Measurements from ENCODE around the gene TMEM42.
A peak's percentile ranks its signal among the peaks of the same experiment; 100 is the strongest.
"Not testable (repeated sequence)": the region's sequence is repeated elsewhere in the genome, so short reads cannot be mapped to it uniquely, and the experiment has no call there.

The TMEM42 gene

DNA sequence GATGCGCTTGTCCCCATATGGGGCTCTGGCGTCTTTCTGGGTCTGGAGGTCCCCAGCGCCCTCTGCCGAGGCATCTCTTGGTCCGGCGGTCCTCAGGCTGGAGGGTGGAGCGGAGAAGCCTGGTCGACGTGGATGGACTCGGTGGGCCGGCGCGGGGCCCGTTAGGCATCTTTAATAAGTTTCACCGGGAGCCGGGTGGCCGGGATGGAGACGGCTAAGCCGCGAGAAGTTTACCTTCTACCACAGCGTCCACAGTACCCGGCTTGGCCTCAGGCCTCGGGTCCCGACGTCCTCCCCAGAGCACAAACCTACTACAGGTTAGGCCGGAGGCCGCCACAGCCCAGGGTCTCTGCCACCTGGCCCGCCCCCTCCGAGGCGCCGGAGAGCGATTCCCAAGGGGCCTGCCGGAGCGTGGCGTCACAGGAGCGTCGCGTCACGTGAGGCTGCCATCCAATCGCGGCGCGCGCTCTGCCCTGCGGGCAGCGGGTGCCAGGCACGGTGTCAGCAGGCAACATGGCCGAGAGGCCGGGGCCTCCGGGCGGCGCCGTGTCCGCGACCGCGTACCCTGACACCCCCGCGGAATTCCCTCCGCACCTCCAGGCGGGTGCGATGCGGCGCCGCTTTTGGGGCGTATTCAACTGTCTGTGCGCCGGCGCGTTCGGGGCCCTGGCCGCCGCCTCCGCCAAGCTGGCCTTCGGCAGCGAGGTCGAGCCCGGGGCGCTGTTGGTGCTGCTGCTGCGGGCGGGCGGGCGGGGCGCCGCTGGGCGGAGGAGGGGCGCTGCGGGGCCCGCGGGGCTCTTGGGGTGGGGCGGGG, at the start of gene TMEM42:
TSS of gene TMEM42 (plus strand) at position 501 of the 814 bp plus-strand sequence. CDS start at position 514, 13 bp downstream.
- DNase-seq = peak; percentile 89

DNA sequence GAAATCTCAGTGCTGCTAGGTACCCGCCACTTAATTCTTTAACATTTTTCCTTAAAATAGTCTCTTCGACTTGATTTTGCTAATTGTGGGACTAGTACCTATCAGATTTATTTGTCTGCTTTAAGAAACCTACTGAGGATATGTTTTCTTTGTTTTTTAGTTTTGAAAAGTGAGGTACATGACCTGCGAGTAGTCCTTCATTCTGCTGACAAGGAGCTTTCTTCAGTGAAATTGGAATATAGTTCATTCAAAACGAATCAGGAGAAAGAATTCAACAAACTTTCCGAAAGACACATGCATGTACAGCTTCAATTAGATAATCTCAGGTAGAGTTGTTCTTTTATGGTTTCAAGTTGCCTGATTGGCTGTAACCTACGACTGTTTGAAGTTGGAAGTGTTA, 47.0 kb upstream of the TMEM42 start:
- no peak for DNase-seq

- not testable (repeated sequence) for DNase-seq
These were observed 45.4 kb upstream of the TMEM42 start for GRCh38 chr3:44816334-44816733.

- DNase-seq = not testable (repeated sequence)
These were observed 40.5 kb upstream of the TMEM42 start for GRCh38 chr3:44821206-44821605.

- DNase-seq = peak; percentile 85
These were observed 36.3 kb upstream of the TMEM42 start for GRCh38 chr3:44825264-44825925.

- DNase-seq = no peak
These were observed 34.5 kb upstream of the TMEM42 start for GRCh38 chr3:44827196-44827595.

- DNase-seq = no peak
These were observed 30.5 kb upstream of the TMEM42 start for GRCh38 chr3:44831232-44831631.

DNA sequence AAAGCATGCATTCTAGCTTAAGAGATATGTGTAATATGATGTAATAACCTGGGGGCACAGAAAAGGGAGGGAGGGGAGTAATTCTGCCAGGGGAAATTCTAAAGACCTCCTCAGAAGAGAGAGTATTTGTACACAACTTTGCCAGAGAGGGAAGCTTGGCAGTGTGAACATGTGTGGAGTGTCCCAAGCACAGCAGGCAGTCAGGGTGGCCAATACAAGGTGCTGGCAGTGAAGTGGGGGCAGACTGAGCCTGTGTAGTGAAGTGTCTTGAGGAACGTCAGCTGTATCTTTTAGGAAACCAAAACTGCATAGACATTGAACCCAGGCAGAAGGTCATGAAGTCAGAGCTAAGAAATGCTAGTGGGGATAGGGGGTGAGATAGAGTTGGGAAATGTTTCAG, 29.7 kb upstream of the TMEM42 start:
- no peak for DNase-seq

- DNase-seq = no peak
These were observed 28.7 kb upstream of the TMEM42 start for GRCh38 chr3:44832965-44833364.

DNA sequence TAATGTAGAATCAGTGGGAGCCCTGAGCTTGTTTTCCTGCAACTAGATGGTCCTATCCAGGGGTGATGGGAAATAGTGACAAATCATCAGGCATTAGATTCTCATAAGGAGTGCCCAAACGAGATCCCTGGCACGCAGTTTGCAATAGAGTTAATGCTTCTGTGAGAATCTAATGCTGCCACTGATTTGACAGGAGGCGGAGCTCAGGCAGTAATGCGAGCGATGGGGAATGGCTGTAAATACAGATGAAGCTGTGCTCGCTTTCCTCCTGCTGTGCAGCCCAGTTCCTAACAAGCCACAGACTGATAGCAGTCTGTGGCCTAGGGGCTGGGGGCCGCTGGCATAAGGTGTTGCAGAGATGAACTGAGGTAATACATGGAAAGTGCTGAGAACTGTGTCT, 28.3 kb upstream of the TMEM42 start:
- no peak for DNase-seq

DNA sequence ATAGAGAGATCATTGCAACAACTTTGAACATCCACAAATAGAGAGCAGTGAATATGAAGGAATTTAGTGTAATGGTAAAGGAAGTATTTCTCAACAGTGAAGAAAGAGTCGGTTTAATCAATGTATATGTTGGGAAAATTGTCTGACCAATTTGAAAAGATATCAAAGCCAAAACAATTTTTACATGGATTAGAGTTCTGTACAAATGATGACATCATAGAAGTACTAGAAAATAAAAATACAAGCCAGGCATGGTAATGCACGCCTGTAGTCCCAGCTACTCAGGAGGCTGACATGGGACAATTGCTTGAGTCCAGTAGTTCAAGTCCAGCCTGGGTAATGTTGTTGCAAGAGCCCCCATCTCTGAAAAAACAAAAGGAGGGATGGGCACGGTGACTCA, 26.0 kb upstream of the TMEM42 start:
- DNase-seq = no peak

GRCh38 chr3:44842376-44842775, 19.3 kb upstream of the TMEM42 start:
- no peak for DNase-seq

DNA sequence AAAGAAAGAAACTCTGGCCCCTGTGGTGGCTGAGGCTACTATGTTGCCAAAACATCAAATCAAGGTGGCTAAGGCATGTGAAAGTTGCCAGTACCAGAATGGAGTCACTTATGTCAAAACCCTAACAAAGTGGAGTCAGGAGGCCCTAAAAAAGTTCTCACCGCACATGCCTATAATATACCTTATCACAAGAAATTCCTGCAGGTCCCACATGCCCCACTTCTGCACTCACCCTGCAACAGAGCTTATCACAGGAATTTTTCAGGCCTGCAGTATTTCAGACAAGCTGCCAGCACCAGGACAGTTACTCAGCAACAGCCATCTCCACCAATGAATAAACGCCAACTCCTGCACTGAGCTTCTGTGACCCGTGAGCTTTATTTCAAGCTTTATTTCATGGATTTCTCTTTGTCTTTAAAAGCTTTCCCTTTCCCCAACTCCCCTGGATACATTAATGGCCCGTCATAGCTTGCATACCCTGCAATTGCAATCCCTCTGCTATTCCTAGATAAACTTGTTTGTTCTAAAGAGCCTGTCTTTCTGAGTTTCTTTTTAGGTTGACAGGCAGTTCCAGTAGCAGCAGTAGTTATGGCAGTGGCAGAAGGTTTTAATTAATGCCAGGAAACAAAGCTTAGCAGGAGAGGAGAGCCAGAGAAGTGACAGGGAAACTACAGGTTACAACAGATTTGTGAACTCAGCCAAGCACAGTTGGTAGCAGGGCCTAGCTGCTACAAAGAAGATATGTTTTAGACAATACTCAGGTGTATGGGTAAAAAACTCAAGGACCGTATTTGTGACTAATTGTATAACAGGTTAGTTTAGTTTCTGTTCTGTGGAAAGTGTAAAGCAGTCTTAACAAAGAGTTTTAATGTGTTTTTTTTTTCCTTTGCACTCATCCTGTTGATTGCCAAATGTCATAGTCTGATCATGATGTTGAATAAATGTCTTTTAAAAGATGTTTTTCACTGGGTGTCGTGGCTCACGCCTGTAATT, 15.9 kb upstream of the TMEM42 start:
- no peak for DNase-seq

GRCh38 chr3:44848634-44849033, 13.1 kb upstream of the TMEM42 start:
- no peak for DNase-seq

DNA sequence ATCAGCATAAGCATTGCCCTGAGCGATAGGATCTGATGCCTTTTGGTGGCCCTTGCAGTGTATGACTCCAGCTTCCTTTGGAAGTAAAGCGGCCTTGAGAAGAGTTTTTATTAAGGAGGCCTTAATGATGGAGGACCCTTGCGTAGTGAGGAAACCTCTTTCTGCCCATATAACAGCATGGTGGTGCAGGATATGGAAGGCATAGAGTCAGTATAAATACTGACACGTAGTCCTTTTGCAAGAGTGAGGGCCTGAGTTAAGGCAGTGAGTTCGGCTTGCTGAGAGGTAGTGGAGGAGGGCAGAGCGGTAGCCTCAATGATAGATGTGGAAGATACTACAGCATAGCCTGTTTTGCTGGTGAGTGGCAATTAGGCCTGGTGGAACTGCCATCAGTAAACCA, 5.0 kb upstream of the TMEM42 start:
- DNase-seq = not testable (repeated sequence)

DNA sequence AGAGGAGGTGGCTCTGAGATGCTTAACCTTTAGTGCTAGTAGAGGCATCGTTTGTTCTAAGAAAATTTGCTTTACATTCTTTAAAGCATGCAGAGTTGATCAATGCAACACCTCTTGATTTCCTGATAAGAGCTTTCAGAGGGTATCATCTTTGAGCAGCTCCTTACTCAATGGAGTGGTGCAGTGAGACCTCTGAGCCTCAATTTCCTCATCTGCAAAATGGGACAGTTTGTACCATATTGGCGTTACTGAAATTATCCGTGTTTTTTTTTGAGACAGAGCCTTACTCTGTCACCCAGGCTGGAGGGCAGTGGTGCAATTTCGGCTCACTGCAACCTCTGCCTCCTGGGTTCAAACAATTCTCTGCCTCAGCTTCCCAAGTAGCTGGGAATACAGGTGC, 1.6 kb upstream of the TMEM42 start:
- DNase-seq = no peak

DNA sequence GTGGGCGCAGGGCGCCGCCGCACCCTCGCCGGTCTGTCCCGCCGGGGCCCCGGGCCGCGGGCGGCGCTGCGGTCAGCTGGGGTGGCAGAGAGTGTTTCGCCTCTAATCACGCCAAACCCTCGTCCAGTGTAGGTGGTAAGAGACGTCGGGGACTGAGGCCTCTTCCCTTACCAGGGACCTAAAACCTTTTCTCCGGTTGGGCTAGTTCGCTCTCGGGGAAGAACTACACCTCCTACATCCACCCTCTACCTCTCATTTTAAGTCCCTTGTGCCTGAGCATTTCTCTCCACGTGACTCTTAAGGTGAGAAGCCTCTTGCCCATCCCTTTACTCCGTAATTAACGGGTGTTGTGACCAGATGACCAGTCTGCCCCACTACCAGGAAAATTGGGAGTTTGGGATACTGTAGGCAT, 520 bp downstream of the TMEM42 start:
- no peak for DNase-seq

GRCh38 chr3:44865272-44866035, 3.7 kb downstream of the TMEM42 start:
- no peak for DNase-seq

DNA sequence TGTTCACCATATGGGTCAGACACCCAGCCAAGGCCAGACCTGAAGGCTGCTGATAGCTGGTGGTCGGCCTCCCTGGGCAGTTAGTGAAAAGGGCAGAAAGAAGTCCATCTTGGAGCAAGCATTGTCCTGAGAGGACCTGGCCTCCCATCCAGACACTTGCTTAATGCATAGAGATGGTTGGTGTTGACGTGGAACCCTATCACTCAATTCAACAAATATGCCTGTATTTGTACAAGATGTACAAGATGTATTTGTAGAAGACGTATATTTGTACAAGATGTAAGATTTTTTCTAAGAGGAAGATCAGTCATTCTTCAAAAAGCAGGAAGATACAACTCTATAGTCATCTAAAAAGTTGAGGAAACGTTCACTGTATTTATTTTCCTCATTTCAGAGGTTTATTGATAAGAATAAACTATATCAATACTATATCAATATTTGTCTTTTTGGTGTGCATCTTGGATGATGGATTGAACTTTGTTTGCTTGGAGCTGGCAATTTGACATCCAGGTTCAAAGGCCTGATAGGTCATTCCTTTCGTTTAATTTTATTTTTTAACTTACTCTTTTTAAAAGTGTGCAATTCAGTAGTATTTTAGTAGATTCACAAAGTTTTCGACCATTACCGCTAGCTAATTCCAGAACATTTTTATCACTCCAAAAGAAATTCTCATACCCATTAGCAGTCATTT, 5.9 kb downstream of the TMEM42 start:
- no peak for DNase-seq

- DNase-seq = no peak
These were observed 8.8 kb downstream of the TMEM42 start for GRCh38 chr3:44870375-44871061.

DNA sequence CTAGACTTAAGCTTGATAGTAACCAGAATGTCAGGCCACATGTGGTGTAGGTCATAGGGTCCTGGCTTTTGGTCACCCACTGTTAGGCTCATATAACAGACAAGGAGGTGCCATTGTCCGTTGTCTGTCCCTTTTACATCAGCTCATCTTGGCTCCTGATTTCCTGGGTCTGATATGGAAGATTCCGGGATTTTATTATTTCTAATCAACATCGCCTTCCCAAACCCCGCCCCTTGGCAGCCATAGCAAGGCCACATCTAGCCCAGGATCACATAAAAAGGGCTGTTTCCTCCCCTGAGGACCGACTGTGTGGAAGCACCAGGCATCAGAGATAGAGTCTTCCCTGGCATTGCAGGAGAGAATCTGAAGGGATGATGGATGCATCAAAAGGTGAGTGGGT, 12.6 kb downstream of the TMEM42 start, which contains the start of gene TGM4:
TSS of gene TGM4 (plus strand) at position 301 of the 400 bp plus-strand sequence. CDS start at position 372, 71 bp downstream.
- no peak for DNase-seq

Measured in EL (cell line).